Measurements from ENCODE around the gene SNX11.

The SNX11 gene

GRCh38 chr17:48132385-48132784 is 24.8 kb downstream of the SNX11 start:
- peaks cover 2% of the 10 kb centered on the region for H3K36me3 Mint-ChIP-seq (ENCODE audit: low read depth)
- H3K4me3 Mint-ChIP-seq = no peak overlapping the region
- DNase-seq = no peak
- no peak for ATAC-seq
- H3K27me3 Mint-ChIP-seq = no peaks in the 10 kb centered on the region
- no peaks in the 10 kb centered on the region for H3K9me3 Mint-ChIP-seq
- H3K4me1 Mint-ChIP-seq = no peaks in the 10 kb centered on the region
- H3K27ac Mint-ChIP-seq = no peak overlapping the region

- DNase-seq = no peak
- no peak overlapping the region for H3K4me3 Mint-ChIP-seq
- peaks cover 3% of the 10 kb centered on the region for H3K36me3 Mint-ChIP-seq (ENCODE audit: low read depth)
- ATAC-seq = no peak
- no peak overlapping the region for H3K27ac Mint-ChIP-seq
- no peaks in the 10 kb centered on the region for H3K27me3 Mint-ChIP-seq
- no peaks in the 10 kb centered on the region for H3K9me3 Mint-ChIP-seq
- H3K4me1 Mint-ChIP-seq = peaks cover 5% of the 10 kb centered on the region
Measured at GRCh38 chr17:48134912-48135480, 27.4 kb downstream of the SNX11 start.

- H3K9me3 Mint-ChIP-seq = no peaks in the 10 kb centered on the region
- H3K4me3 Mint-ChIP-seq = no peak overlapping the region
- H3K27me3 Mint-ChIP-seq = no peaks in the 10 kb centered on the region
- ATAC-seq (no peak), DNase-seq (no peak)
- peaks cover 4% of the 10 kb centered on the region for H3K36me3 Mint-ChIP-seq (ENCODE audit: low read depth)
- peaks cover 13% of the 10 kb centered on the region for H3K4me1 Mint-ChIP-seq
- H3K27ac Mint-ChIP-seq = peak overlapping the region; percentile 18
Measured at GRCh38 chr17:48137656-48138055, 30.1 kb downstream of the SNX11 start.

- no peak for DNase-seq
Measured at GRCh38 chr17:48139944-48140343, 32.4 kb downstream of the SNX11 start.

GRCh38 chr17:48143629-48144028 is 36.1 kb downstream of the SNX11 start:
- ATAC-seq (no peak), DNase-seq (no peak)
- Mint-ChIP-seq H3K4me1 (peaks cover 17% of the 10 kb centered on the region), H3K27ac (no peak overlapping the region), H3K9me3 (no peaks in the 10 kb centered on the region), H3K27me3 (no peaks in the 10 kb centered on the region), H3K4me3 (no peak overlapping the region), H3K36me3 (ENCODE audit: low read depth) (peaks cover 6% of the 10 kb centered on the region)

More at GRCh38 chr17:48139944-48140343, 32.4 kb downstream of the SNX11 start:
- peak overlapping the region; percentile 69 for H3K27ac Mint-ChIP-seq
- no peak overlapping the region for H3K4me3 Mint-ChIP-seq
- H3K9me3 Mint-ChIP-seq = no peaks in the 10 kb centered on the region
- H3K4me1 Mint-ChIP-seq = peaks cover 14% of the 10 kb centered on the region
- peaks cover 4% of the 10 kb centered on the region for H3K36me3 Mint-ChIP-seq (ENCODE audit: low read depth)
- H3K27me3 Mint-ChIP-seq = no peaks in the 10 kb centered on the region
- no peak for ATAC-seq

- DNase-seq (no peak), ATAC-seq (no peak)
- Mint-ChIP-seq H3K9me3 (no peaks in the 10 kb centered on the region), H3K4me1 (peaks cover 17% of the 10 kb centered on the region), H3K36me3 (ENCODE audit: low read depth) (peaks cover 6% of the 10 kb centered on the region), H3K27me3 (no peaks in the 10 kb centered on the region), H3K27ac (no peak overlapping the region), H3K4me3 (no peak overlapping the region)
Measured at GRCh38 chr17:48144231-48144630, 36.7 kb downstream of the SNX11 start.

GRCh38 chr17:48144976-48145798 is 37.6 kb downstream of the SNX11 start:
- no peak for ATAC-seq
- no peaks in the 10 kb centered on the region for H3K27me3 Mint-ChIP-seq
- peaks cover 3% of the 10 kb centered on the region for H3K36me3 Mint-ChIP-seq (ENCODE audit: low read depth)
- H3K27ac Mint-ChIP-seq = no peak overlapping the region
- no peak for DNase-seq
- no peaks in the 10 kb centered on the region for H3K9me3 Mint-ChIP-seq
- peaks cover 11% of the 10 kb centered on the region for H3K4me1 Mint-ChIP-seq
- no peak overlapping the region for H3K4me3 Mint-ChIP-seq

GRCh38 chr17:48148029-48148770 is 40.6 kb downstream of the SNX11 start:
- Mint-ChIP-seq H3K27ac (no peak overlapping the region), H3K4me1 (peaks cover 5% of the 10 kb centered on the region), H3K36me3 (ENCODE audit: low read depth) (peaks cover 3% of the 10 kb centered on the region), H3K4me3 (no peak overlapping the region), H3K9me3 (no peaks in the 10 kb centered on the region), H3K27me3 (no peaks in the 10 kb centered on the region)
- DNase-seq = no peak
- no peak for ATAC-seq

- peaks cover 3% of the 10 kb centered on the region for H3K36me3 Mint-ChIP-seq (ENCODE audit: low read depth)
- ATAC-seq (no peak), DNase-seq (no peak)
- H3K4me3 Mint-ChIP-seq = no peak overlapping the region
- H3K27ac Mint-ChIP-seq = no peak overlapping the region
- H3K27me3 Mint-ChIP-seq = no peaks in the 10 kb centered on the region
- H3K9me3 Mint-ChIP-seq = no peaks in the 10 kb centered on the region
- H3K4me1 Mint-ChIP-seq = peaks cover 5% of the 10 kb centered on the region
Measured at GRCh38 chr17:48148854-48149786, 41.6 kb downstream of the SNX11 start.

- Mint-ChIP-seq H3K36me3 (ENCODE audit: low read depth) (peaks cover 5% of the 10 kb centered on the region), H3K9me3 (no peaks in the 10 kb centered on the region), H3K27me3 (no peaks in the 10 kb centered on the region), H3K27ac (no peak overlapping the region), H3K4me3 (no peak overlapping the region), H3K4me1 (peaks cover 3% of the 10 kb centered on the region)
- DNase-seq (no peak), ATAC-seq (no peak)
Measured at GRCh38 chr17:48149787-48150463, 42.4 kb downstream of the SNX11 start.

GRCh38 chr17:48150597-48151001 is 43.0 kb downstream of the SNX11 start:
- H3K36me3 Mint-ChIP-seq (ENCODE audit: low read depth) = peaks cover 5% of the 10 kb centered on the region
- DNase-seq = no peak
- H3K4me3 Mint-ChIP-seq = no peak overlapping the region
- H3K9me3 Mint-ChIP-seq = no peaks in the 10 kb centered on the region
- no peaks in the 10 kb centered on the region for H3K4me1 Mint-ChIP-seq
- H3K27ac Mint-ChIP-seq = no peak overlapping the region
- no peak for ATAC-seq
- no peaks in the 10 kb centered on the region for H3K27me3 Mint-ChIP-seq

- DNase-seq = no peak
- H3K36me3 Mint-ChIP-seq (ENCODE audit: low read depth) = peaks cover 8% of the 10 kb centered on the region
- H3K9me3 Mint-ChIP-seq = no peaks in the 10 kb centered on the region
- H3K27me3 Mint-ChIP-seq = no peaks in the 10 kb centered on the region
- H3K4me1 Mint-ChIP-seq = no peaks in the 10 kb centered on the region
- H3K27ac Mint-ChIP-seq = no peak overlapping the region
- no peak overlapping the region for H3K4me3 Mint-ChIP-seq
- ATAC-seq = no peak
Measured at GRCh38 chr17:48151220-48151619, 43.7 kb downstream of the SNX11 start.

GRCh38 chr17:48152289-48152688 is 44.7 kb downstream of the SNX11 start:
- Mint-ChIP-seq H3K27ac (no peak overlapping the region), H3K36me3 (ENCODE audit: low read depth) (peaks cover 8% of the 10 kb centered on the region), H3K27me3 (no peaks in the 10 kb centered on the region), H3K4me1 (no peaks in the 10 kb centered on the region), H3K9me3 (no peaks in the 10 kb centered on the region), H3K4me3 (no peak overlapping the region)
- DNase-seq (no peak), ATAC-seq (no peak)
